Measurements from ENCODE around the gene LIMS2. TPM values are rescaled to one million over a fixed set of nuclear protein-coding genes. Genes with fewer than 3 reads are reported as not detected.

Gene LIMS2
- total RNA-seq, 2 experiments from 2014 or later, result 6.1 to 7.0 TPM

DNA sequence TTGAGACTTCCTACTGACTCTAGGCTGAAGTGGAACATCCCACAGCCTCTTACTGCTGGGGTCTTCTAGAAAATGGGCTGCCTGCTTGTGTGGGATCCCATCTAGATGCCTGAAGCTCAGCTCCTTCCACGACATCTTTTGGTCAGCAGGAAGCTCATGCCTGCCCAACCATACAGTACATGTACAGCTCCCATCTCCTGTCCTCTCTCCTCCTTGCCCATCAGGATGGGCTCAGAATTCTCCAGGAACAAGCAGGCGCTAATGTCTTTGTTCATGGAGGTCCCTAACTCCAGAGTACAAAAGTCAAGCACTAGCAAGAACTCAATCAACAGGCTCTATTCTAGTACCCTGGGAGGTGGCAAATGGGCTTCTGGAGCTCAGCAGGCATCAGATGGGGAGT is 61.1 kb downstream of the LIMS2 start:
- Mint-ChIP-seq H3K4me1 (ENCODE audit: low read depth) (peaks cover 32% of the 10 kb centered on the region), H3K36me3 (ENCODE audit: low read depth) (no peaks in the 10 kb centered on the region), H3K27ac (no peak overlapping the region), H3K27me3 (no peaks in the 10 kb centered on the region), H3K9me3 (peaks cover 6% of the 10 kb centered on the region), H3K4me3 (no peak overlapping the region)
- TF ChIP-seq, protein P1, sequence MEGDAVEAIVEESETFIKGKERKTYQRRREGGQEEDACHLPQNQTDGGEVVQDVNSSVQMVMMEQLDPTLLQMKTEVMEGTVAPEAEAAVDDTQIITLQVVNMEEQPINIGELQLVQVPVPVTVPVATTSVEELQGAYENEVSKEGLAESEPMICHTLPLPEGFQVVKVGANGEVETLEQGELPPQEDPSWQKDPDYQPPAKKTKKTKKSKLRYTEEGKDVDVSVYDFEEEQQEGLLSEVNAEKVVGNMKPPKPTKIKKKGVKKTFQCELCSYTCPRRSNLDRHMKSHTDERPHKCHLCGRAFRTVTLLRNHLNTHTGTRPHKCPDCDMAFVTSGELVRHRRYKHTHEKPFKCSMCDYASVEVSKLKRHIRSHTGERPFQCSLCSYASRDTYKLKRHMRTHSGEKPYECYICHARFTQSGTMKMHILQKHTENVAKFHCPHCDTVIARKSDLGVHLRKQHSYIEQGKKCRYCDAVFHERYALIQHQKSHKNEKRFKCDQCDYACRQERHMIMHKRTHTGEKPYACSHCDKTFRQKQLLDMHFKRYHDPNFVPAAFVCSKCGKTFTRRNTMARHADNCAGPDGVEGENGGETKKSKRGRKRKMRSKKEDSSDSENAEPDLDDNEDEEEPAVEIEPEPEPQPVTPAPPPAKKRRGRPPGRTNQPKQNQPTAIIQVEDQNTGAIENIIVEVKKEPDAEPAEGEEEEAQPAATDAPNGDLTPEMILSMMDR (IDR thresholded peaks at IDR 0.05), result no peak
- POLR2A ChIA-PET, result interaction anchor here (1.0 to 1.6 kb wide), 2 partner anchors 21 to 88 kb away, joined by 3 to 8 read pairs; partner anchors contain the start of gene SFT2D3
- CTCF ChIA-PET, result interaction anchor here (1.3 kb wide), 1 partner anchor 35 kb away, joined by 3 read pairs; no protein-coding TSS in a partner anchor
- ATAC-seq (ENCODE audit: poor library complexity), result no peak
- Histone ChIP-seq H3K4me3 (ENCODE audit: low read length) (no peak overlapping the region), H3K36me3 (ENCODE audit: insufficient read depth, low read length) (no peaks in the 10 kb centered on the region), H3K27me3 (ENCODE audit: control insufficient read depth in 1 of 2, insufficient read depth in 2 of 2, low read length in 2 of 2) (peaks cover 0 to 2% of the 10 kb centered on the region in 2 experiments), H3K4me1 (ENCODE audit: insufficient read depth, low read length) (peaks cover 8% of the 10 kb centered on the region), H3K27ac (ENCODE audit: low read depth in 1 of 2, low read length in 2 of 2) (no peak overlapping the region), H3K9me3 (ENCODE audit: control insufficient read depth in 1 of 2, insufficient read depth in 1 of 2, low read length in 2 of 2) (peaks cover 9 to 19% of the 10 kb centered on the region in 2 experiments)
- intact Hi-C loops (cut with DNase I, micrococcal nuclease), result no loop called here
- no peak for DNase-seq

DNA sequence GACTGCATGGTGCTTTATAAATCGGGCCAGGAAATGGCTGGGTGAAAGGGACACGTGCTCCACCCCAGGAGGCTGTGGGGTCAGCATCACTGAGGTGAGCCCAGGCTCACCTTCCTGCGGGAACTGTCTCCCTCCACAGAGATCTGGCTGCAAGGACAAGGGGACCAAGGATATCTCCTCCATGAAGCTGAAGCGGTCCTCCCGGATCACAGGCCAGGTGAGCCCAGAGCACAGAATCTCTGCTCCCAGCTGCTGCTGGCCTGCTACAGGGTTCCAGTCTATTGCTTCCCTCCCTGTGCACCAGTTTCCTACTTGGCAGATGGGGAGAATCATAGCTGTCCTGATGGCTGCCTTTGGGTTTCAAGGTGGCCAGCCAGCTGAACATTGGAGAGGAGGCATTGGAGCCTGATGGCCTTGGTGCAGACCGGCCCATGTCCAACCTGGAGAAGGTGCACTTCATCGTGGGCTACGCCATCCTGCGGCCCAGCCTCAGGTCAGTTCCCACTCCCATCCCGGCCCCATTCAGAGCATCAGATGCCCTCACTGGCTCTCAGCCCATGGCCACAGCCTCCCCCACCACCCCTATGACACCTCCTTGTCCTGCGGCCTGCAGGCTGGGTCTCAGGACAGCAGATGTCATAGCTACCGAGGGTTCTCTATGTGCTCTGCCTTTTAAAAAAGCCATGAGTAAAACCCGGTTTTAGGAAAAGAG is 63.1 kb downstream of the LIMS2 start:
- H3K9me3 ChIP-seq (ENCODE audit: control insufficient read depth in 1 of 2, insufficient read depth in 1 of 2, low read length in 2 of 2), result peaks cover 9 to 19% of the 10 kb centered on the region in 2 experiments
- peak in 1 of 14 experiments; percentile 17 for DNase-seq
- intact Hi-C loops (cut with DNase I, micrococcal nuclease), result no loop called here
- Mint-ChIP-seq H3K27ac (no peak overlapping the region), H3K27me3 (no peaks in the 10 kb centered on the region), H3K9me3 (peaks cover 6% of the 10 kb centered on the region), H3K4me3 (no peak overlapping the region), H3K36me3 (ENCODE audit: low read depth) (no peaks in the 10 kb centered on the region), H3K4me1 (ENCODE audit: low read depth) (peaks cover 26% of the 10 kb centered on the region)
- H3K4me3 ChIP-seq (ENCODE audit: low read length), result no peak overlapping the region
- ChIA-PET POLR2A (interaction anchor here (0.9 kb wide), 1 partner anchor 15 kb away, joined by 3 read pairs; no protein-coding TSS in a partner anchor), CTCF (no interaction called here)
- H3K36me3 ChIP-seq (ENCODE audit: insufficient read depth, low read length), result no peaks in the 10 kb centered on the region
- ATAC-seq (ENCODE audit: poor library complexity), result no peak
- H3K27ac ChIP-seq (ENCODE audit: low read depth in 1 of 2, low read length in 2 of 2), result no peak overlapping the region
- H3K27me3 ChIP-seq (ENCODE audit: control insufficient read depth in 1 of 2, insufficient read depth in 2 of 2, low read length in 2 of 2), result peaks cover 0 to 2% of the 10 kb centered on the region in 2 experiments
- TF ChIP-seq, protein P1 (IDR thresholded peaks at IDR 0.05), result no peak
- H3K4me1 ChIP-seq (ENCODE audit: insufficient read depth, low read length), result peaks cover 13% of the 10 kb centered on the region

DNA sequence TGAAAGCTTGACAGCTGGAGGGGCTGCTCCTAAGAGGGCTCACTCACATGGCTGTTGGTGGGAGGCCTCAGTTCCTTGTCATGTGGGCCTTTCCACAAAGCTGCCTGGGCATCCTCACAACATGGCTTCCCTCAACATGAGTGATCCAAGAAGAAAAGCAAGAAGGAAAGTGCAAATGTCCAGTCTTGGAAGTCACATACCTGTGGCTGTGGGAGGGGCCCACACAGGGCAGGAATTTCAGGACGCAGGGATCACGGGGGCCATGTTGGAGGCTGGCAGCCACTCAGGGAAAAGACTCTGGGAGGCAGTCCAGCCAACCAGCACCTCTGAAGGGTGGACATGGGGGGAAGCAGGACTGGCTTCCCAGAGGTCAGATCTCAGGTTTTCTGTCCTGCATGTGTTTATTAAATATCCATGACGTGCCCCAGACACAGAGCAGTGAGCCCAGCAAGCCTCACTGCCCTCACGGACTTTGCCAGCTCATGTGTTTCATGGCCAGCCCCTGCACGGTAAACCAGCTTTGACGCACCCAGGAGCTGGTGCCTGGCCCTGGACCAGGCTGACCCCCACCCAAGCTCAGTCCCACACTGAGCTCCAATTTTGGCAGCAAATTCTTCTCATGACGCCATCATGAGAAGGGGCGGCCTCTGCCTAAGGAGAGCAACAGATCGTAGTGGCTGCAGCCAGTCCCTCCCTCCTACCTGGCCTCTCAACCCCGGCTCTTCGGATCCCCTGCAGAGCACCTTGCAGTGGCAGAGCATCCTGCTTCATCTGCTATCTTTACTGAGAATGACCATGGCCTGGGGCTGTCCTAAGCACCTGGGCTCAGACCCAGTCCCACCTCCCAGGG is 64.0 kb downstream of the LIMS2 start:
- peaks cover 6% of the 10 kb centered on the region for H3K9me3 Mint-ChIP-seq
- peaks cover 0 to 2% of the 10 kb centered on the region in 2 experiments for H3K27me3 ChIP-seq (ENCODE audit: control insufficient read depth in 1 of 2, insufficient read depth in 2 of 2, low read length in 2 of 2)
- no peak overlapping the region for H3K27ac Mint-ChIP-seq
- no peak overlapping the region for H3K4me3 ChIP-seq (ENCODE audit: low read length)
- H3K4me1 Mint-ChIP-seq (ENCODE audit: low read depth), result peaks cover 17% of the 10 kb centered on the region
- DNase-seq (peak in 1 of 14 experiments; percentile 17), ATAC-seq (ENCODE audit: poor library complexity) (no peak)
- no peaks in the 10 kb centered on the region for H3K36me3 Mint-ChIP-seq (ENCODE audit: low read depth)
- H3K27me3 Mint-ChIP-seq, result no peaks in the 10 kb centered on the region
- CTCF ChIA-PET, result no interaction called here
- H3K4me3 Mint-ChIP-seq, result no peak overlapping the region
- intact Hi-C loops (cut with DNase I, micrococcal nuclease), result no loop called here
- H3K4me1 ChIP-seq (ENCODE audit: insufficient read depth, low read length), result peaks cover 10% of the 10 kb centered on the region
- POLR2A ChIA-PET, result no interaction called here
- no peak overlapping the region for H3K27ac ChIP-seq (ENCODE audit: low read depth in 1 of 2, low read length in 2 of 2)
- TF ChIP-seq, protein P1 (IDR thresholded peaks at IDR 0.05), result no peak
- H3K36me3 ChIP-seq (ENCODE audit: insufficient read depth, low read length), result no peaks in the 10 kb centered on the region
- peaks cover 9 to 19% of the 10 kb centered on the region in 2 experiments for H3K9me3 ChIP-seq (ENCODE audit: control insufficient read depth in 1 of 2, insufficient read depth in 1 of 2, low read length in 2 of 2)
